GM21717 (cell line): Measurements from ENCODE around the gene PEAK1.

Experiments
- ATAC-seq: cut with Tn5 transposase; IDR thresholded peaks from one replicate; pipeline ENCODE4 v1.9.1; 2021; ENCODE audit warnings: mild to moderate bottlenecking, moderate library complexity; ENCODE audit not compliant: unreplicated experiment

Gene PEAK1

DNA sequence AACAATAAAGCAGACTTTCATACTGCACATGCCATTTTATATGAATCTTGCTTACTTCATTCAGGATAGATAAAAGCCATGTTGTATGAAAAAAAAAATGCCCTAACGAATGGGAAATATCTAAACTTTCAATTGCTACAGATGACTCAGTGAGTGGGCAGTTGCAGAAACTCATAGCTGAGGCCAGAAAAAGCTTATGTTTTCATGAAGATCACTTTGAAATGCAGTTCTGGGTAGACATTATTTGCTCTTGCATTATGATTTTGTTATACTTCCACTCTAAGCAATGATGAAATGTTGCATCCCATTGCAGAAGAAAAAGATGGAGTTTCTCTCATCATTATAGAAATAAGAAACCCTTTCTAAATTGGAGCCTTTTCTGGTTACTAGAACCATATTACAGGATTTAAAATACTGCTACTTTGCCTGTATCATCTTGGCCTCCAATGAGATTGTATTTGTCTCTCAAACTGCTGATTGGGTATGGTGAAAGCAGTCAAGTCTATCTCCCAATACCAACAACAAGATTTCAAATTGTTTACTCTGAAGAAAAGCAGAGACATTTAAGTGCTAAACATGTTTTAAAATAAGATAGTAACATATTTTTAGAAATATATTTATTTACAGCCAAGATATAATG, 17.0 kb downstream of the PEAK1 start:
- no peak for ATAC-seq

DNA sequence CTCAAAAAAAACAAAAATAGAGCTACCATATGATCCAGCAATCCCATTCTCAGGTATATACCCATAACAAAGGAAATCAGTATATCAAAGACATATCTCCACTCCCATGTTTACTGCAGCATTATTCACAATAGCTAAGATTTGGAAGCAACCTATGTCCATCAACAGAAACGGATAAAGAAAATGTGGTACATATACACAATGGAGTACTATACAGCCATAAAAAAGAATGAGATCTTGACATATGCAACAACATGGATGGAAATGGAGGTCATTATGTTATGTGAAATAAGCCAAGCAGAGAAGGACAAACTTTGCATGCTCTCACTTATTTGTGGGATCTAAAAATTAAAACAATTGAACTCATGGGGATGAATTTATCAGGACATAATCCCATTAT, 19.6 kb downstream of the PEAK1 start:
- no peak for ATAC-seq

- no peak for ATAC-seq
These were observed 21.0 kb downstream of the PEAK1 start for GRCh38 chr15:77398927-77399326.

DNA sequence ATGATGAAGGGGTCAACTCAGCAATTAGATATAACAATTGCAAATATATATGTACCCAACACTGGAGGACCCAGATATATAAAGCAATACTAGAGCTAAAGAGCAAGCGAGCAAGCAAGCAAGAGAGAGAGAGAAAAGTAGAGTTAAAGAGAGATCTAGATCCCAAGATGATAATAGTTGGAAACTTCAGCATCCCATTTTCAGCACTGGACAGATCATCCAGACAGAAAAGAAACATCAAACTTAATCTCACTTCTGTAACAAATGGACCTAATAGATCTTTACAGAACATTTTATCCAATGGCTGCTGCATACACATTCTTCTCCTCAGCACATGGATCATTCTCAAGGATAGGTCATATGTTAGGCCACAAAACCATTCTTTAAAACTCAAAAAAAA, 23.2 kb downstream of the PEAK1 start:
- no peak for ATAC-seq

- ATAC-seq: no peak
These were observed 24.7 kb downstream of the PEAK1 start for GRCh38 chr15:77395013-77395774.

DNA sequence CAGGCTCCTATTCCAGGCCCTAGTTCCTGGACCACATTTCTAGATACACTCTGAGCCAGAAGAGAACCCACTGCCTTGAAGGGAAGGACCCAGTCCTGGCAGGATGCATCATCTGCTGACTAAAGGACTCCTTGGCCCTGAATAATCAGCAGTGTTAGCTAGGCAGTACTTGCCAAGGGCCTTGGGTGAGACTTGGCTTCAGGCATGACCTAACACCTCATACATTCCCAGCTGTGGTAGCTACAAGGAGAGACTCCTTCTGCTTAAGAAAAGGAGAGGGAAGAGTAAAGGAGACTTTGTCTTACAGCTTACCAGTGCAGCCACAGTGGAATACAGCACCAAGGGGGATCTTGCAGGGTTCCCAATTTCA, 26.4 kb downstream of the PEAK1 start:
- ATAC-seq: no peak

DNA sequence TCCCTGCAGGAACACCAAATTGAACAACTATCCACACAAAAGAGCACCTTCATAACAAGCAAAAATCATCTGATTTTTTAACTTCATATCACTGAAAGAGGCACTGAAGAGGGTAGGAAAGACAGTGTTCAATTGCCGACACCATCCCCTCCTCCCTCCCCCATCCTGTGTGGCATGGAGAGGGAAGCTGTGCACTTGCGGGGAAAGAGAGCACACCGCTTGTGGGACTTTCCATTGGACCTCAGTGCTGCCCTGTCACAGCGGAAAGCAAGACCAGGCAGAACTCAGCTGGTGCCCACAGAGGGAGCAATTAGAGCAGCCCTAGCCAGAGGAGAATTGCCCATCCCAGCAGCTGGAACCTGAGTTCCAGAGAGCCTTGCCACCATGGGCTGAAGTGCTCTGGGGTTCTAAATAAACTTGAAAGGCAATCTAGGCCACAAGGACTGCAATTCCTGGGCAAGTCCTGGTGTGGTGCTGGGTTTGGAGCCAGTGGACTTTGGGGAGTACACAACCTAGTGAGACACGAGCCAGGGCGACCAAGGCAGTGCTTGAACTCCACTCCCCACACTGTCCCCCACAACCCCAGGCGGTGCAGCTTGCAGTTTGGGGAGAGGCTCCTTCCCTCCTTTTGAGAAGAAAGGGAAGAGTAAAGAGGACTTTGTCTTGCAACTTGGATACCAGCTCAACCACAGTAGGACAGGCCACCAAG, 27.0 kb downstream of the PEAK1 start:
- no peak for ATAC-seq

- ATAC-seq: no peak
These were observed 28.4 kb downstream of the PEAK1 start for GRCh38 chr15:77391372-77391951.

DNA sequence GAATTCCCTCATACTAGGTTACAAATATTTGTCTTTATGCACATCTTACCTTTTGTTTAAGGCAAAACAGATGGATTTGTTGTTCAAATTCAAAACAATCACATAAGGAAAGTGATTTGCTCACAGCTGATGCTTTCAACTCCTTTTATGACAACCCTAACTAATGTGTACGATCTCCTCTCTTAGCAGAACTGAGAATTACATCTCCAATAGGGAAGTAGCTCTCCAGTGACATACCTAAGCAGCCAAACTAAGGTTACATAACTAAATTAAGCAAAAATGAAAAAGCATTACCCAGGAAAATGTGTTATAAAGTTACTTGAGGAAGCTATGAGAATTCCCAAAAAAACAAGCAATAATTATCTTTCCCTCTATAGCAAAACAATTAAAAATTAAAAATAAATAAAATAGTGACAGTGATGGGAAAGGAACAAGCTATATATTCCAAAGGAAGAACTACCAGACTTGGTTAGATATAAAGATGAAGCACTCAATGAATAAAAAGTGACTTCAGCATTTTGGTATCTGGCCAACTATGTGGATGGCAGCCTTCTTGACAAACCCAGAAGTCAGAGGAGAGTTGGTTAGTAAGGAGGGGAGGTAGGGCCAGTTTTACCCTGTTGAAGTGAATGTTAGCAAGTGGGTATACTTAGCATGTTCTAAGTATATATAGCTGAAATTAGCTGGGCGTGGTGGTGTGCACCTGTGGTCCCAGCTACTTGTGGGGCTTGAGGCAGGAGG, 32.4 kb downstream of the PEAK1 start:
- no peak for ATAC-seq

DNA sequence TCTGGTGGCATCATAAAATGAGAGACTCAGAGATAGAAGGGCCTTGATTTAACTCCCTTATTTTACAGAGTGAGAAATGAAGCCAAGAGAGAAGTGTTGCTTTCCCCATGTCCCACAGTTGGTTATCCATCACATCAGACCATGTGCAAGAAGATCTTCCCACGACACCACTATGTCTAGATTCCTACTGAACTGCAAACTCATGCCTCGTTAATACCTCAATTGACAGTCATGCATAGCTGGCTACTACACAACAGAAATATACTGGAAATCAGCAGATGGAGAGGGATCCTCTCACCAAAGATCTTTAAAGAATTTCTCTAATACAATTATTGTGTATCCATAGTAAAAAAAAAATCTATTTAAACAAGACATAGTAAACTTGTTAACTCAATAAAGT, 33.3 kb downstream of the PEAK1 start:
- ATAC-seq: no peak

DNA sequence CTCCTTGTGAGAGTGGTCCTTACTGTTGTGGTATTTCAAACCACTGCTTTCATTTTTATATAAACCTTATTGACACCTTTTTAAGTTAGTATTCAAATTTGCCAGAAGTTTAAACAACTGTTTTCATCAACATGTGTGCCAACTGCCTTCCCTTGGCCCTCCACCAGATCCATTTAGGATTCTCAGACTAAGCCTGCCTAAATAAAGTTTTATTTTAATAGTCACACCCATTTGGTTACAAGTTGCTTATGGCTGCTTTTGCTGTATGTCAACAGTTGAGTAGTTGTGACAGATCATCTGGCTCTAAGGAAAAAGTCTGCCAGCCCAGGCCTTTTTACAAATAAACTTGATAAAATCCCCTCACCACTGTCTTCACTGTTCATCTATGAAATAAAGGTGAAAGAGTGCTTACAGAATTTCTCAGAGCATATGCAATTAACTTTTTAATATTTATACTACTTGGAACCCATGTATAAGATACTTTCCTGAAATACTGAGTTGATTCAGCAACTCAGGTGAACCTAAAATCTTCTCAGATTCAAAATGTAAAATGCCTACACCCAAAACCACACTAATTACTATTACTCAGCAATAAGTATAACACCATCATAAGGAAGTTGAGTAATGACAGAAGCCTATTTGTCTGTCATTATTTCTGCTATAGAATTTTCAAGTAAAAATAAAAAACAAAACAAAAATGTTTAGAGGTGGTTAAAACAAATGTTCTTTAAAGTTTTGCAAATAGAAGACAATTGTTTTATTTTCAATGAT, 35.1 kb downstream of the PEAK1 start:
- ATAC-seq: no peak

DNA sequence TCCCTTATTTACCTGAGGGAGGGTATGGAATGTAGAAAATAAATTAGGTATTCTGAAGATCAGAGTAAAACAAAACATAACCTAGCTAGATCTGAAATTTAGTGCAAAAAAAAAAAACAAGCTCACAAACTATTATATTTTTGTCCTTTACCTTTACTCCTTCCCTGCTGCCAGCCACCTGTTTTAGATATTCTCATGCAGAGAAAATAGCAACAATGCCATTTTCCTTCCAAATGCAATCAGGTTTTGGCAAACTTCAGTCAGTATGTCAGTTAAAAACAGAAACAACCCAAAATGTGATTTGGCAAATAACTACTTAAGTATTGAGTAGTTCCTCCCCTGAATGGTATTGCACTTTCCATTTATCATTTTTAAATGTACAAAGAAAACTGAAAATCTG, 35.8 kb downstream of the PEAK1 start:
- ATAC-seq: no peak

- ATAC-seq: no peak
These were observed 39.9 kb downstream of the PEAK1 start for GRCh38 chr15:77380033-77380432.

DNA sequence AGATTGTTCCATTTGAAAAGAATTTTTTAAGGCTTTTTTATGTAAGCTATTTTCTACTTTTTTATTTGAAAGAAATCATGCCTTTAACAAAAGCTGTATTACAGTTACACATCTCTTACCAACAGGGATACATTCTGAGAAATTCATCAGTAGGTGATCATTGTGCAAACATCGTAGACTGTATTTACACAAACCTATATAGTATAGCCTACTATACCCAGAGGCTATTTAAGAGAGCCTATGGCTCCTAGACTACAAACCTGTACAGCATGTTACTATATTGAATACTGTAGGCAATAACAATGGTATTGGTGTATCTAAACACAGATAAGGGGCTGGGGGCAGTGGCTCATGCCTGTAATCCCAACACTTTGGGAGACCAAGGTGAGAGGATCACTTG, 43.1 kb downstream of the PEAK1 start:
- no peak for ATAC-seq

DNA sequence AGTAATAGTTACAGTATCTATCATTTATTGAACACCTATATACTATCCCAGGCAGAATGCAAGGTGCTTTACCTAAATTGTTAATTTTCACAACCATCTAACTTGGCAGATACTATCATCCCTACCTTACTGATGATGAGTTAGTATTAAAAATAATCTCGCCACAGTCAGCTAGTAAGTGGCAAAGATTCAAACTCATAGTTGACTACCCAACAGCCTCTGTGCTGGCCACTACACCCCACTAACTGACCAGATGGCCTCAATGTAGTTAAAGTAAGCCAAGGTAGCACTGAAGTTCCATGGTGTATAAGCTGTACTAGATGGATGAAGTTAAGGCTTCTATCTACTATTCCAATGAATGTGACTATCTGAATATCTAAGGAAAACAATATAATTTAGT, 44.8 kb downstream of the PEAK1 start:
- no peak for ATAC-seq

DNA sequence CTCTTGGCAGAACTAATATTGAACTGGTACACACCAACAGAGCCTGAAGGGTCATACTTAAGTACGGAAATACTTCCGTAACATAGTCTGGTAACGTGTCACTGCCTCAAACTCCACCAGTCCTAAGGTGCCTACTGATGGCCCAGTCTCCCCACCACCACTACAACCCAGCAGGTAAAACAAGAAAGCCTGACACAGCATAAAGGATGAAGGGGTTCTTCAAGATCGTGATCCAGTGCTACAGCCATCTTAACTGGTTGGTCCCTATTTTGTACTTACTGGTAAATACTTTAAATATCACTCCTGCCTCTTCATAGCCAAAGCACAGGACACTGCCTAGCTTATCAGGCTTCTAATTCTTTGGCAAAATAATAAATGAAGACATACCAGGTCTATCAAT, 46.5 kb downstream of the PEAK1 start:
- ATAC-seq: no peak

DNA sequence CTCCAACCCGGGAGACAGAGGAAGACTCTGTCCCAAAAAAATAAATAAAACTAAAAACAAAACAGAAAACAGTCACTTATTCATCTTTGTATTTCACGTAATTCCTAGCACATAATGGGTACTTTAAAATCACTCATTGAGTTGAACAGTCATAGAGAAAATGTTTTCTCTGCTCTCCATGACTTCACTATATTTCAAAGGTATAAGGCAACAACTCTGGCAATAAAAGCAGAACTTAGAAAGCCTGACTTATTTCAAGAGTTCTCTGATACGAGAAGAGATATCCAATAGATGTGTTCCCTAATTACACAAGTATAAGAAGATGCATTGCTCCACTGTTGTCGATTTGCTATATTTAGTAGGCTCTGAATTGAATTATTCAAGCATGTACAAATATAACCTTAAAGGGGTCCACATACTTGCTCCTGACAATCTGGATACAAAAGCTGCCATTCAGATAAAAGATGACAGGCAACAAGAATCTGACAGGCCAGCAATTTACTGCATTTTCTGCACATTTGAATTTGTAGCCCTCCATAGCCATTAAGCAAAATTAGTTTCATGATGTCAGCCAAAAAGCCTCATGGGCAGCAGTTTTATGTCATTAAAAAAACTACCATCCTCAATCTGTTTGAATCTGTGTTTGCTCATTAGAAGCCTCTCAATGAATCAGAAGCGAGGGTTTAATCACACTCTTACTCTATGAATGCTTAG, 47.9 kb downstream of the PEAK1 start:
- no peak for ATAC-seq

DNA sequence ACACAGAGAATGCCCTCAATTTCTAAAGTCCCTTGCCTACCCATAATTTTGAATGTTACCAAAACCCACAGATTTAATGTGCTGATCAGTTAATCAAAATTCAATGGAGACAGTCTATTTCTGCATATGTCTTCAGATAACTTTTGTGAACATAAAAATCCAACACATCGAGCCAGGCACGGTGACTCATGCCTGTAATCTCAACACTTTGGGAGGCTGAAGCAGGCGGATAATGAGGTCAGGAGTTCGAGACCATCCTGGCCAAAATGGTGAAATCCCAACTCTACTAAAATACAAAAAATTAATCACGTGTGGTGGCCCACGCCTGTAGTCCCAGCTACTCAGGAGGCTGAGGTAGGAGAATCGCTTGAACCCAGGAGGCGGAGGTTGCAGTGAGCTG, 49.3 kb downstream of the PEAK1 start:
- no peak for ATAC-seq

GRCh38 chr15:77369168-77369567, 50.7 kb downstream of the PEAK1 start:
- no peak for ATAC-seq

DNA sequence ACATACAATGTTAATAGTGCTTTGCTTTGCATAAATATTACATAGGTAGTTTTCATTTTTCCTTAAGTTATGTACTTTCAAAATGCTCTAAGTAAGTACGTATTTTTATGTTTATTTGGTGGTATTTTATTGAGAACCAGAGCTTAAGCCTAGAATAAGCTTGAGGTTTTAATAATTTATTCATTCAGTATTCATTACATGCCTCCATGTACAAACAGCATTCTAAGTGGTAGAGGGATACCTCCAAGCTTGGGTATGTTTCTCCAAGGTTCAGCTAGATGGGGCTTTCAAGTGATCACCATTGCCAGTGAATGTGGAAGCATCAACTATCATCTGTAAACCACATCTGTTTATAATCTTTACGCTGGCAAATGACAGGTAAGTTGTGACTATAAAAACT, 52.3 kb downstream of the PEAK1 start:
- ATAC-seq: no peak
